ENCODE results near the gene SCN9A.
"Not testable (repeated sequence)": the region's sequence is repeated elsewhere in the genome, so short reads cannot be mapped to it uniquely, and the experiment has no call there.

Gene SCN9A

GRCh38 chr2:166233244-166233643, 142.5 kb downstream of the SCN9A start:
- Histone ChIP-seq H3K9ac (ENCODE audit: low read length) (no peak overlapping the region), H3K4me3 (ENCODE audit: low read length) (no peak overlapping the region), H3K4me1 (ENCODE audit: control insufficient read depth, insufficient read depth, low read length) (no peaks in the 10 kb centered on the region), H3K9me3 (ENCODE audit: control insufficient read depth, low read length) (no peaks in the 10 kb centered on the region), H3K27me3 (ENCODE audit: control insufficient read depth, insufficient read depth, low read length) (no peaks in the 10 kb centered on the region), H3K36me3 (ENCODE audit: control insufficient read depth, insufficient read depth, low read length) (no peaks in the 10 kb centered on the region)

GRCh38 chr2:166230724-166231070, 145.0 kb downstream of the SCN9A start:
- Histone ChIP-seq H3K9me3 (ENCODE audit: control insufficient read depth, low read length) (no peaks in the 10 kb centered on the region), H3K4me1 (ENCODE audit: control insufficient read depth, insufficient read depth, low read length) (no peaks in the 10 kb centered on the region), H3K36me3 (ENCODE audit: control insufficient read depth, insufficient read depth, low read length) (no peaks in the 10 kb centered on the region), H3K9ac (ENCODE audit: low read length) (no peak overlapping the region), H3K27me3 (ENCODE audit: control insufficient read depth, insufficient read depth, low read length) (no peaks in the 10 kb centered on the region), H3K4me3 (ENCODE audit: low read length) (no peak overlapping the region)

GRCh38 chr2:166230024-166230723, 145.6 kb downstream of the SCN9A start:
- H3K4me3 ChIP-seq (ENCODE audit: low read length) = no peak overlapping the region
- H3K9ac ChIP-seq (ENCODE audit: low read length) = no peak overlapping the region
- H3K27me3 ChIP-seq (ENCODE audit: control insufficient read depth, insufficient read depth, low read length) = no peaks in the 10 kb centered on the region
- H3K9me3 ChIP-seq (ENCODE audit: control insufficient read depth, low read length) = no peaks in the 10 kb centered on the region
- no peaks in the 10 kb centered on the region for H3K4me1 ChIP-seq (ENCODE audit: control insufficient read depth, insufficient read depth, low read length)
- no peaks in the 10 kb centered on the region for H3K36me3 ChIP-seq (ENCODE audit: control insufficient read depth, insufficient read depth, low read length)

- no peaks in the 10 kb centered on the region for H3K36me3 ChIP-seq (ENCODE audit: control insufficient read depth, insufficient read depth, low read length)
- H3K9me3 ChIP-seq (ENCODE audit: control insufficient read depth, low read length) = no peaks in the 10 kb centered on the region
- no peaks in the 10 kb centered on the region for H3K27me3 ChIP-seq (ENCODE audit: control insufficient read depth, insufficient read depth, low read length)
- H3K4me1 ChIP-seq (ENCODE audit: control insufficient read depth, insufficient read depth, low read length) = no peaks in the 10 kb centered on the region
- no peak overlapping the region for H3K9ac ChIP-seq (ENCODE audit: low read length)
- no peak overlapping the region for H3K4me3 ChIP-seq (ENCODE audit: low read length)
Observed at GRCh38 chr2:166229678-166230023, 146.1 kb downstream of the SCN9A start.

GRCh38 chr2:166224197-166224596, 151.5 kb downstream of the SCN9A start:
- H3K9ac ChIP-seq (ENCODE audit: low read length) = no peak overlapping the region
- H3K4me3 ChIP-seq (ENCODE audit: low read length) = no peak overlapping the region
- H3K4me1 ChIP-seq (ENCODE audit: control insufficient read depth, insufficient read depth, low read length) = no peaks in the 10 kb centered on the region
- no peaks in the 10 kb centered on the region for H3K36me3 ChIP-seq (ENCODE audit: control insufficient read depth, insufficient read depth, low read length)
- no peaks in the 10 kb centered on the region for H3K9me3 ChIP-seq (ENCODE audit: control insufficient read depth, low read length)
- H3K27me3 ChIP-seq (ENCODE audit: control insufficient read depth, insufficient read depth, low read length) = no peaks in the 10 kb centered on the region

- H3K27me3 ChIP-seq (ENCODE audit: control insufficient read depth, insufficient read depth, low read length) = no peaks in the 10 kb centered on the region
- no peaks in the 10 kb centered on the region for H3K36me3 ChIP-seq (ENCODE audit: control insufficient read depth, insufficient read depth, low read length)
- no peaks in the 10 kb centered on the region for H3K4me1 ChIP-seq (ENCODE audit: control insufficient read depth, insufficient read depth, low read length)
- no peak overlapping the region for H3K9ac ChIP-seq (ENCODE audit: low read length)
- H3K4me3 ChIP-seq (ENCODE audit: low read length) = no peak overlapping the region
- no peaks in the 10 kb centered on the region for H3K9me3 ChIP-seq (ENCODE audit: control insufficient read depth, low read length)
Observed at GRCh38 chr2:166223298-166223697, 152.4 kb downstream of the SCN9A start.

GRCh38 chr2:166211079-166211478, 164.7 kb downstream of the SCN9A start:
- Histone ChIP-seq H3K27me3 (ENCODE audit: control insufficient read depth, insufficient read depth, low read length) (no peaks in the 10 kb centered on the region), H3K9ac (ENCODE audit: low read length) (no peak overlapping the region), H3K4me1 (ENCODE audit: control insufficient read depth, insufficient read depth, low read length) (no peaks in the 10 kb centered on the region), H3K36me3 (ENCODE audit: control insufficient read depth, insufficient read depth, low read length) (no peaks in the 10 kb centered on the region), H3K9me3 (ENCODE audit: control insufficient read depth, low read length) (no peaks in the 10 kb centered on the region), H3K4me3 (ENCODE audit: low read length) (no peak overlapping the region)

GRCh38 chr2:166209944-166210343, 165.8 kb downstream of the SCN9A start:
- H3K9me3 ChIP-seq (ENCODE audit: control insufficient read depth, low read length); H3K9ac ChIP-seq (ENCODE audit: low read length); H3K4me1 ChIP-seq (ENCODE audit: control insufficient read depth, insufficient read depth, low read length); H3K4me3 ChIP-seq (ENCODE audit: low read length); H3K27me3 ChIP-seq (ENCODE audit: control insufficient read depth, insufficient read depth, low read length); H3K36me3 ChIP-seq (ENCODE audit: control insufficient read depth, insufficient read depth, low read length): not testable (repeated sequence)

GRCh38 chr2:166209367-166209766, 166.4 kb downstream of the SCN9A start:
- H3K9me3 ChIP-seq (ENCODE audit: control insufficient read depth, low read length); H3K9ac ChIP-seq (ENCODE audit: low read length); H3K4me1 ChIP-seq (ENCODE audit: control insufficient read depth, insufficient read depth, low read length); H3K27me3 ChIP-seq (ENCODE audit: control insufficient read depth, insufficient read depth, low read length); H3K36me3 ChIP-seq (ENCODE audit: control insufficient read depth, insufficient read depth, low read length); H3K4me3 ChIP-seq (ENCODE audit: low read length): not testable (repeated sequence)

GRCh38 chr2:166206153-166206552, 169.6 kb downstream of the SCN9A start:
- not testable (repeated sequence) for H3K4me1 ChIP-seq (ENCODE audit: control insufficient read depth, insufficient read depth, low read length); H3K9ac ChIP-seq (ENCODE audit: low read length); H3K27me3 ChIP-seq (ENCODE audit: control insufficient read depth, insufficient read depth, low read length); H3K9me3 ChIP-seq (ENCODE audit: control insufficient read depth, low read length); H3K36me3 ChIP-seq (ENCODE audit: control insufficient read depth, insufficient read depth, low read length); H3K4me3 ChIP-seq (ENCODE audit: low read length)

GRCh38 chr2:166202778-166203177, 173.0 kb downstream of the SCN9A start:
- Histone ChIP-seq H3K4me1 (ENCODE audit: control insufficient read depth, insufficient read depth, low read length) (no peaks in the 10 kb centered on the region), H3K4me3 (ENCODE audit: low read length) (no peak overlapping the region), H3K9ac (ENCODE audit: low read length) (no peak overlapping the region), H3K36me3 (ENCODE audit: control insufficient read depth, insufficient read depth, low read length) (no peaks in the 10 kb centered on the region), H3K9me3 (ENCODE audit: control insufficient read depth, low read length) (no peaks in the 10 kb centered on the region), H3K27me3 (ENCODE audit: control insufficient read depth, insufficient read depth, low read length) (no peaks in the 10 kb centered on the region)

- Histone ChIP-seq H3K36me3 (ENCODE audit: control insufficient read depth, insufficient read depth, low read length) (no peaks in the 10 kb centered on the region), H3K4me3 (ENCODE audit: low read length) (no peak overlapping the region), H3K9me3 (ENCODE audit: control insufficient read depth, low read length) (no peaks in the 10 kb centered on the region), H3K9ac (ENCODE audit: low read length) (no peak overlapping the region), H3K27me3 (ENCODE audit: control insufficient read depth, insufficient read depth, low read length) (no peaks in the 10 kb centered on the region), H3K4me1 (ENCODE audit: control insufficient read depth, insufficient read depth, low read length) (no peaks in the 10 kb centered on the region)
Observed at GRCh38 chr2:166197446-166197845, 178.3 kb downstream of the SCN9A start.

- H3K27me3 ChIP-seq (ENCODE audit: control insufficient read depth, insufficient read depth, low read length) = no peaks in the 10 kb centered on the region
- no peak overlapping the region for H3K9ac ChIP-seq (ENCODE audit: low read length)
- no peaks in the 10 kb centered on the region for H3K9me3 ChIP-seq (ENCODE audit: control insufficient read depth, low read length)
- no peak overlapping the region for H3K4me3 ChIP-seq (ENCODE audit: low read length)
- H3K36me3 ChIP-seq (ENCODE audit: control insufficient read depth, insufficient read depth, low read length) = no peaks in the 10 kb centered on the region
- no peaks in the 10 kb centered on the region for H3K4me1 ChIP-seq (ENCODE audit: control insufficient read depth, insufficient read depth, low read length)
Observed at GRCh38 chr2:166193407-166193806, 182.3 kb downstream of the SCN9A start.
